Activated CD8-positive, alpha-beta memory T cell treated with anti-CD3 and anti-CD28 coated beads, Interleukin-2, amount 50 U/mL, for 48 hours (primary cell): ENCODE measurements around the gene MLNR.
A peak's percentile ranks its signal among the peaks of the same experiment; 100 is the strongest.

Experiments used
- DNase-seq: peaks from one replicate; pipeline ENCODE4 v3.0.0-alpha.2; 2020

Gene MLNR

DNA sequence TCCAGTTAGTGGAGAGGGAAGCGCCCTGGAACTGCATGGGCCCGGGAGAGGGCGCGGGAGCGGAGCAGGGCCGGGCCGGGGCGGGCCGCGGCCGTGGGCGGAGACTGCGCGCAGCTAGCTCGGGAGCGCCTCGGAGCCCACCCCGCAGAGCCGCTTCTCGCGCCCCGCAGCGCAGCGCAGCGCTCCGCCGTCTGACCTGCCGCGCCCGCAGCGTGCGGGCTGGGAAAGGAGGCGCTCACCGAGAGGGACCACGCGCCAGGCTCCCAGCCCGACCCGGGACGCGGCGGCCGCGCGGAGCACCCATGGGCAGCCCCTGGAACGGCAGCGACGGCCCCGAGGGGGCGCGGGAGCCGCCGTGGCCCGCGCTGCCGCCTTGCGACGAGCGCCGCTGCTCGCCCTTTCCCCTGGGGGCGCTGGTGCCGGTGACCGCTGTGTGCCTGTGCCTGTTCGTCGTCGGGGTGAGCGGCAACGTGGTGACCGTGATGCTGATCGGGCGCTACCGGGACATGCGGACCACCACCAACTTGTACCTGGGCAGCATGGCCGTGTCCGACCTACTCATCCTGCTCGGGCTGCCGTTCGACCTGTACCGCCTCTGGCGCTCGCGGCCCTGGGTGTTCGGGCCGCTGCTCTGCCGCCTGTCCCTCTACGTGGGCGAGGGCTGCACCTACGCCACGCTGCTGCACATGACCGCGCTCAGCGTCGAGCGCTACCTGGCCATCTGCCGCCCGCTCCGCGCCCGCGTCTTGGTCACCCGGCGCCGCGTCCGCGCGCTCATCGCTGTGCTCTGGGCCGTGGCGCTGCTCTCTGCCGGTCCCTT lies at the start of gene MLNR:
MLNR (plus strand) TSS at position 303 of the 820 bp plus-strand sequence; CDS start at position 303, 0 bp downstream.
- DNase-seq: peak; percentile 68

- no peak for DNase-seq
These were observed 48.8 kb upstream of the MLNR start for GRCh38 chr13:49171359-49171758.

GRCh38 chr13:49183672-49184325 lies 36.3 kb upstream of the MLNR start:
- DNase-seq: no peak

GRCh38 chr13:49184621-49185020 lies 35.5 kb upstream of the MLNR start:
- DNase-seq: no peak

GRCh38 chr13:49185264-49185663 lies 34.9 kb upstream of the MLNR start:
- no peak for DNase-seq

- DNase-seq: no peak
These were observed 29.2 kb upstream of the MLNR start for GRCh38 chr13:49190901-49191300.

DNA sequence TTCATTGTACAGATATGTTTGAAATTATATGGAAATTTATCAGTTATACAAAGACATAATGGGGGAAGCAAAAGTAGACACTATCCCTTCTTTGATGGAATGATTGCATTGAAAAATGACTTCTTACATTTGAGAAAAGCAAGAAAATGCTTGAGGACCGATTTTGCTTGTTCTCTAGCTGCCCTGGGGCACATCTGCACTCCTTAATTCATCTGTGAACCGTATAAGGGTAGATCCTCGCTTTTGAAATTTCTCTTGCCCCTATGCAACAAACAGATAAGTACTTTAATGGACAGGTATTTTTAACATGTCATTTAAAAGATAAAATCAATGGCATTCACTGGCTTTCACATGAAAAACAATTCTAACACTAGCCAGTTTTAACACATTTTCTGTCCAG lies 13.5 kb upstream of the MLNR start:
- DNase-seq: no peak

DNA sequence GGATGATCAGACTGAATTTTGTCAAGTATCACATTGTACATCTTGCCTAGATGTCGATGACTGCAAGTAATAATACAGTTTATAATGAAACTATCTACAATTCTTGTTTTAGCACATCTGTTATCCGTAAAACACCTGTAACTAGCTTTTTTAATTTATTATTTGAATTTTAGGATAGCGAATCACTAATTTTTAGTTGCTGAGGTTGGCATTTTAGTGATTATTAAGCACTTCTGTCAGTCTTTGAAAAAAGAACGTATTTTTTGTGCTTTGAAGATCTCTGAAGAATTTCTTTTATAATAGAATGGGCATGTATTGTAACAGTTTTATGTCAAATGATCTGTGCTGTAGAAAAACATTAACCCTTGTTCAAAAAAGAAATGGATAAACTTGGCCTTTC lies 11.5 kb upstream of the MLNR start:
- DNase-seq: no peak

GRCh38 chr13:49210114-49210513 lies 10.0 kb upstream of the MLNR start:
- no peak for DNase-seq

GRCh38 chr13:49210669-49211068 lies 9.5 kb upstream of the MLNR start:
- no peak for DNase-seq

- DNase-seq: no peak
These were observed 6.6 kb upstream of the MLNR start for GRCh38 chr13:49213539-49213938.

- no peak for DNase-seq
These were observed 5.9 kb upstream of the MLNR start for GRCh38 chr13:49213997-49214916.

DNA sequence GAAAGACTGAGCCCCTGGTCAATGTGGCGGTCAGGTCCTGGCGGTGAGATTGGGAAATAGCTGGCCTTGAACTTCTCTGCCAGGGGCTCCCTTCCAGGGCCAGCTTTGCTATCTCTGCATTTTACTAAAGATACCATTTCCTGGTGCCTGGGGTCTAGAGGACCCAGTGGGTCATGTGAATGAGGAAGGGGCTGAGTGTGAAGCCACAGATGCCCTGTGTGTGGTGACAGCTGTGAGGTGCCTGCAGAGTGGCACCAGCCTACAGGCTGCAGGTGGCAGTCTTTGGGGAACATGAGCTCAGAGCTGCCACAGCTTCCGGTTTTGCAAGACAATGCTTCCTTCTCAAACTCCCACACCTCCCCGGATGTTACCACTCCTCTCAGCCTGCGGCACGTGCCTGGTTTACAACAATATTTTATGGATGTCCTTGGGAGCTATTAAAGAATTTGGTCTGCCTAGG lies 5.2 kb upstream of the MLNR start:
- DNase-seq: peak; percentile 63

- DNase-seq: no peak
These were observed 3.8 kb upstream of the MLNR start for GRCh38 chr13:49216334-49216733.

DNA sequence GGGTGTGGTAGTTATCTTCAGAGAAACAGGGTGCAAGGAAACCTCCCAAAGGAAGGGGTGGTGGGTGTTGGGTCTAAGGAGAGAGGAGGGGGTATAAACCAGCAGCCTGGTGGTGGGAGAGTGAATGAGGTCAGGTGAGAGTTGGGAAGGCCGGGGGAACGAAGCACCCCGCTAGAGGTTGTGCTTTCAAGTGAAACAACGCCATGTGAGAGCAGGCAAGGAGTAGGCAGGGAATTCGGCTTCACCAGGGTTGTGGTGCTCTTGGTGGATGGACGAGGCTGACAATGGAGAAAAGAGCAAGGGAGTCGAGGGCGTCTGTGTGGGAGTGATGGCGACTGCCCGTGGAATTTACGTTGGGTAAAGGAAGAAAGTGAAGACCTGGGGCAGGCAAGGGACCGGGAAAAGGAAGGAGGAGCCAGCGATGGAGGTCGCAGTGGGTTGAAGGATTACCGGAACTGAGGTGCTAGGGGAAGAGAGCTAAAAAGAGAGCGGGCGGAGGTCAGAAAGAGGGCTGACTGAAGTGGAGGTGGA lies 2.1 kb upstream of the MLNR start:
- no peak for DNase-seq

DNA sequence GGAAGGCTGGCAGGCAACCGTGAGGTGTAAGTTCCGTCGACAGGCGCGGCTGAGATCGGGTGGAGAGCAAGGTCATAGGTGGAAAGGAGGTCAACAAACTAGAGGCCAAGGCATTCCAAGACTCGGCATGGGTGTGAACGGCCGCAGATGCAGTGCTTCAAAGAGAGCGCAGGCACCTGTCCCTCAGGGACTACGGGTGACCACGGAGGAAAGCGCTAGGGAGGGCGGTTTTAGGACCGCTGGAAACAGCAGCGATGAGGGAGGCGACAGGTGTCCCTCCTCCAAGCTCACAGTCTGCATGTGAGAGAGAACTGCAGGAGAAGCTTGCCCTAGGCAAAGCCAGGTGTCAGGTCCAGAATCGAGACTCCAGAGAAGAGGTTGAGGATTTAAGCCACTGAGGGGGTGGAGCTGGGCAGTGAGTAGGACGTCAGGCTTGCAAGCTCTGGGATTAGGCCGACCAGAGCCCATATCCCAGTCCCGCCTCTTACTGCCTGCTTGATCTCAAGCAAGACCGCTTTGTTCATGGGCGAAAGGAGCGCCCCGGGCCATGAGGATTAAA lies 1.6 kb upstream of the MLNR start:
- no peak for DNase-seq

- DNase-seq: no peak
These were observed 497 bp upstream of the MLNR start for GRCh38 chr13:49219647-49220035.

DNA sequence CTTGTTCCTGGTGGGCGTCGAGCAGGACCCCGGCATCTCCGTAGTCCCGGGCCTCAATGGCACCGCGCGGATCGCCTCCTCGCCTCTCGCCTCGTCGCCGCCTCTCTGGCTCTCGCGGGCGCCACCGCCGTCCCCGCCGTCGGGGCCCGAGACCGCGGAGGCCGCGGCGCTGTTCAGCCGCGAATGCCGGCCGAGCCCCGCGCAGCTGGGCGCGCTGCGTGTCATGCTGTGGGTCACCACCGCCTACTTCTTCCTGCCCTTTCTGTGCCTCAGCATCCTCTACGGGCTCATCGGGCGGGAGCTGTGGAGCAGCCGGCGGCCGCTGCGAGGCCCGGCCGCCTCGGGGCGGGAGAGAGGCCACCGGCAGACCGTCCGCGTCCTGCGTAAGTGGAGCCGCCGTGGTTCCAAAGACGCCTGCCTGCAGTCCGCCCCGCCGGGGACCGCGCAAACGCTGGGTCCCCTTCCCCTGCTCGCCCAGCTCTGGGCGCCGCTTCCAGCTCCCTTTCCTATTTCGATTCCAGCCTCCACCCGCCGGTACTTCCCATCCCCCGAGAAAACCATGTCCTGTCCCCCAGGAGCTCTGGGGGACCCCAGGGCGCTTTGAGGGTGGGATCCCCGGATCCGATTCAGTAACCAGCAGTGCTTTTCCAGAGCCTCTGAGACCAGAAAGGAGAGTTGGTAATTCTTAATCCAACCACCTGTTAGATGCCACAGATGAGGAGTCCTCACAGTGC lies 885 bp downstream of the MLNR start:
- DNase-seq: peak; percentile 58

GRCh38 chr13:49221590-49221965 lies 1.4 kb downstream of the MLNR start:
- DNase-seq: no peak

DNA sequence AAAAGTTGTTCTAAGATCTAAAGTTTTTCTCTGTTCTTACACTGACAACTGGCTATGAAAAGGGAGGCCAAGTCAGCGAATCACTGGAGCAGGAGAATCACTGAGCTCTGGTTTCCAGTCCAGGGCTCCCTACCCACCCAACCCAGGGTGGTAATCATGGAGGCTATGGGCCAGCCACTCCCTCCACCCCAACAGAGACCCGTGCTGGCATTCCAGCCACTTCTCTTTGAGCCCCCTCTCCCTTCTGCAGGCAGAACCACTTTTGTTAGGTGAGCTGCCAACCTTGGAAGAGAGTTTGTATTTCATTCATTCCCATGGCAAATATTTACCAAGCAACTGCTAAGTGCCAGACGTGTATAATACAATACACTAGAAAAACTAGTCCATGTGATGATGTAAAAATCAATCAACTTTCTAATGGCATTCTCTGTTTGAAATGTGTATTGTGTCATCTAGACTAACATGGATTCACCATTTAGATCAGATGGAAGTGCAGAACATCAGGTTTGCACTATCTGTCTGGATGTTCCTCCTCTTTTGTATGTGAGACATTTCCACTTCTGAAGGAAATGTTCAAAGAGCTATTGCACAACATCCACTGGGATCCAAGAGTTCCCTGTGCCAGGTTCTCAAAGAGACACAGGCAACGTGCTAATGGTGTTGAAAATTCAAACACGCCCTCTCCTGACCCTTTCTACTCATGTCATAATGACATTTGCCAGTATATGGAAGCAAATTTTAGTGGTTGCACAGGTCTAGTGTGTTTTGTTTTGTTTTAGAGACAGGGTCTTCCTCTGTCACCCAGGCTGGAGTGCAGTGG lies 5.3 kb downstream of the MLNR start:
- DNase-seq: no peak

GRCh38 chr13:49226613-49227012 lies 6.5 kb downstream of the MLNR start:
- DNase-seq: no peak
